B cell (primary cell): ENCODE data around the gene PLXNA1. TPM values are rescaled to one million over a fixed set of nuclear protein-coding genes. Genes with fewer than 3 reads are reported as not detected.

Experiments used
- ATAC-seq: fragments of 200-7000 bp; cut with Tn5 transposase; one replicate; pipeline ENCODE4 v1.10.0; 2021; ENCODE audit warnings: low read depth, mild to moderate bottlenecking, moderate number of reproducible peaks, moderate library complexity
- CTCF ChIA-PET: fragments of 350-600 bp; sonication (Branson Sonifier 250); formaldehyde crosslinking; loops from one replicate; lab custom pipeline; 2021; ENCODE audit warnings: antibody characterized with exemption, inconsistent platforms; lab: Charles Lee
- POLR2A ChIA-PET: fragments of 350-600 bp; sonication (Branson Sonifier 250); formaldehyde crosslinking; loops from one replicate; lab custom pipeline; 2021; ENCODE audit warnings: antibody characterized with exemption; lab: Charles Lee
- DNase-seq: peaks from one replicate; pipeline ENCODE4 v3.0.0; 2013
- H2AFZ ChIP-seq: 2 replicates; pipeline ENCODE4 v1.6.1; 2012; ENCODE audit warnings: mild to moderate bottlenecking, low read depth, low read length; ENCODE audit not compliant: insufficient read depth, poor library complexity, severe bottlenecking
- H3K27ac ChIP-seq, 2 donors: 1 replicate in 1 of 2; 2 replicates in 1 of 2; pipeline ENCODE4 v1.5.1; 2012 to 2013; ENCODE audit warnings: low read length in 2 of 2, mild to moderate bottlenecking in 2 of 2, moderate library complexity in 1 of 2
- H3K27me3 ChIP-seq, 4 experiments: fragments of 200-600 bp in 1 of 4; sonication (generic) in 1 of 4; replicated peaks in 1 of 4; 1 replicate in 2 of 4; 2 replicates in 2 of 4; pipeline versions ENCODE4 v1.6.1 to v1.7.0; 2013 to 2016; ENCODE audit warnings: low read length in 3 of 4, mild to moderate bottlenecking in 2 of 4, mixed read lengths in 1 of 4, moderate library complexity in 1 of 4; ENCODE audit not compliant: insufficient read depth in 4 of 4, control insufficient read depth in 3 of 4; ENCODE audit errors: control extremely low read depth in 1 of 4
- H3K36me3 ChIP-seq, 2 experiments: replicated peaks in 1 of 2; 1 replicate in 1 of 2; 2 replicates in 1 of 2; pipeline versions ENCODE4 v1.6.1 to v1.7.1; 2013; ENCODE audit warnings: low read length in 1 of 2; ENCODE audit not compliant: insufficient read depth in 2 of 2, control insufficient read depth in 1 of 2; ENCODE audit errors: control extremely low read depth in 1 of 2, extremely low read depth in 1 of 2
- H3K4me1 ChIP-seq, 2 donors: fragments of 200-600 bp in 1 of 2; sonication (generic) in 1 of 2; 1 replicate in 1 of 2; 2 replicates in 1 of 2; pipeline versions ENCODE4 v1.5.1 to v1.6.1; 2013 to 2017; ENCODE audit warnings: low read length in 2 of 2; ENCODE audit not compliant: control insufficient read depth in 2 of 2, insufficient read depth in 2 of 2
- H3K4me2 ChIP-seq: replicated peaks from 2 replicates; pipeline ENCODE3; 2012; ENCODE audit warnings: mild to moderate bottlenecking, low read depth, low read length; ENCODE audit not compliant: poor library complexity, severe bottlenecking
- H3K4me3 ChIP-seq, 5 experiments: fragments of 200-600 bp in 1 of 5; sonication (generic) in 1 of 5; 1 replicate in 3 of 5; 2 replicates in 2 of 5; pipeline versions ENCODE4 v1.5.1 to v1.7.0; 2011 to 2016; ENCODE audit warnings: low read length in 4 of 5, mild to moderate bottlenecking in 4 of 5, low read depth in 2 of 5, control low read depth in 1 of 5, moderate library complexity in 1 of 5; ENCODE audit not compliant: insufficient read depth in 1 of 5; ENCODE audit errors: control extremely low read depth in 1 of 5, extremely low read depth in 1 of 5
- H3K79me2 ChIP-seq: fragments of 200-600 bp; sonication (generic); one replicate; pipeline ENCODE4 v1.6.0; 2016; ENCODE audit warnings: low read length; ENCODE audit not compliant: control insufficient read depth, insufficient read depth
- H3K9ac ChIP-seq: fragments of 200-600 bp; sonication (generic); 2 replicates; pipeline ENCODE4 v1.6.1; 2017; ENCODE audit warnings: mild to moderate bottlenecking, low read length, moderate library complexity
- H3K9me3 ChIP-seq, 3 donors: one replicate each; pipeline versions ENCODE4 v1.6.1 to v1.7.1; 2013; ENCODE audit warnings: low read length in 2 of 3; ENCODE audit not compliant: control insufficient read depth in 2 of 3, insufficient read depth in 1 of 3; ENCODE audit errors: control extremely low read depth in 1 of 3
- H4K20me1 ChIP-seq: 2 replicates; pipeline ENCODE4 v1.6.0; 2012; ENCODE audit warnings: mild to moderate bottlenecking, low read length; ENCODE audit not compliant: insufficient read depth, control insufficient read depth, poor library complexity, severe bottlenecking
- H3K27ac Mint-ChIP-seq: one replicate; pipeline ENCODE4 v1.8.0; 2021; ENCODE audit warnings: mixed read lengths
- H3K27me3 Mint-ChIP-seq: one replicate; pipeline ENCODE4 v1.8.0; 2021; ENCODE audit warnings: mixed read lengths
- H3K4me1 Mint-ChIP-seq: one replicate; pipeline ENCODE4 v1.8.0; 2021; ENCODE audit warnings: mixed read lengths
- H3K4me3 Mint-ChIP-seq: one replicate; pipeline ENCODE4 v1.8.0; 2021; ENCODE audit warnings: mixed read lengths
- H3K9me3 Mint-ChIP-seq: one replicate; pipeline ENCODE4 v1.8.0; 2022; ENCODE audit warnings: mixed read lengths; ENCODE audit not compliant: insufficient read depth
- EZH2 ChIP-seq: IDR thresholded peaks from 2 replicates; pipeline ENCODE4 v1.6.1; 2012; ENCODE audit warnings: borderline replicate concordance, low read depth, mild to moderate bottlenecking, moderate library complexity, low read length; ENCODE audit not compliant: insufficient read depth, poor library complexity, severe bottlenecking
- WGBS: methylation state at CpG from one replicate; pipeline ENCODE4 v1.1.5; 2013; ENCODE audit warnings: missing lambda C conversion rate; ENCODE audit not compliant: insufficient coverage; 5-methylcytosine and 5-hydroxymethylcytosine counted together
- intact Hi-C: fragments of 100-400 bp; cut with micrococcal nuclease; formaldehyde crosslinking; loops from one replicate; pipeline ENCODE4 v1.10.0; 2022
- polyA plus RNA-seq: library from polyadenylated mRNA; depleted of rRNA; stranded (reverse); fragments of >200 nt; gene quantifications from 2 replicates; pipeline ENCODE4 v1.2.3, GENCODE V29; 2012
- total RNA-seq, 2 donors: library from RNA; stranded (reverse); fragments of 120-200 nt in 1 of 2; gene quantifications; 1 replicate in 1 of 2; 2 replicates in 1 of 2; pipeline versions ENCODE4 v1.2.3 to v1.2.4, GENCODE V29; 2013 to 2022
- TF ChIP-seq, protein P1 (sequence below): fragments of 200-600 bp; IDR thresholded peaks from one replicate; pipeline ENCODE4 v1.8.0; 2022; ENCODE audit warnings: antibody characterized with exemption, mild to moderate bottlenecking

PLXNA1 gene
- total and polyA plus RNA-seq, 2 donors (not counting 1 experiment from before 2014, with no cell fraction given): 6.7 to 22.3 TPM

DNA sequence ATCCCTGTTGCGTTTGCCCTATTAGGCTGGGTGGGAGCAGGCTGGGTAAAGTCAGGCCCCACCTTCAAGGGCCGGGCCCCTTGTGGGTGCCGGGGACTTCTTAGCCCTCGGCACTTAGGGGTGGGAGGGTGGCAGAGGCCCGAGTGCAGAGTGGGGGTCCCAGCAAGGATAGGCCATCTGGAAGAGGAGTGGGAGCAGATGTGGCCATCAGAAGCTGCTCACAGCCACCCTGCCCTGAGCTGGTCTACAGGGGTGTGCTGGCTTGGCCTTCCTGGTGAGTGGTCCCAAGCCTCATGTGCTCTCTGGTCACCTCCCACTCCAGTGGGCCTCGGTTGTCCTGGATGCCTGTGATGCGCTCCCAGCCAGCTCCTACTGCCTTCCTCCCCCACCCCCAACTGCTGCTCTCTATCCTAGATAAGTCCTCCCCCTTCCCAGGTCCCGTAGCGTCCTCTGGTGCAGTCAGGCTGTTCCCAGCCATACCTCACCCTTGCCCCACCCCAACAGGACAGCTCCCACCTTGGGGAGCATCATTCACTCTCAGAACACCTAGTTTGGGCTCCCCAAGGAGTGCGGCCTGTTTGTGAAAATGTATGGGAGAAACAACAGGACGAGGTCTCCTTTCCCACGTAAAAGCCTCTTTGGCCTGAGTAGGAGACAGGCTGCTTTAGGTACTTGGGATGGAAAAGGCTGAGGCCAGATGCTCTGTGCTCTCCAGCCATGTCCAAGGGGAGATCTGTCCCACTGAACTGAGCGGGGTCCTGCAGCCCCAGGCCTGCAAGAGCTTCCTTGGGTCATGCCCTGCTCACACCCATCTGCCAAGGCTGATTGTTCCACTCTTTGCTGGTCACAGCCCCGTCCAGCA, 24.9 kb upstream of the PLXNA1 start:
- Histone ChIP-seq H3K36me3 (no peaks in the 10 kb centered on the region), H4K20me1 (no peaks in the 10 kb centered on the region), H3K4me1 (peaks cover 18 to 38% of the 10 kb centered on the region in 2 donors), H3K27me3 (no peaks in the 10 kb centered on the region), H3K79me2 (no peaks in the 10 kb centered on the region), H2AFZ (no peak overlapping the region), H3K9ac (no peak overlapping the region), H3K27ac (no peak overlapping the region), H3K9me3 (peaks cover 0 to 3% (median 0%) of the 10 kb centered on the region in 3 donors), H3K4me3 (no peak overlapping the region), H3K4me2 (no peak overlapping the region)
- DNase-seq (no peak), ATAC-seq (no peak)
- no peaks in the 10 kb centered on the region for H3K27me3 Mint-ChIP-seq
- CTCF ChIA-PET: no interaction called here
- TF ChIP-seq, protein P1, sequence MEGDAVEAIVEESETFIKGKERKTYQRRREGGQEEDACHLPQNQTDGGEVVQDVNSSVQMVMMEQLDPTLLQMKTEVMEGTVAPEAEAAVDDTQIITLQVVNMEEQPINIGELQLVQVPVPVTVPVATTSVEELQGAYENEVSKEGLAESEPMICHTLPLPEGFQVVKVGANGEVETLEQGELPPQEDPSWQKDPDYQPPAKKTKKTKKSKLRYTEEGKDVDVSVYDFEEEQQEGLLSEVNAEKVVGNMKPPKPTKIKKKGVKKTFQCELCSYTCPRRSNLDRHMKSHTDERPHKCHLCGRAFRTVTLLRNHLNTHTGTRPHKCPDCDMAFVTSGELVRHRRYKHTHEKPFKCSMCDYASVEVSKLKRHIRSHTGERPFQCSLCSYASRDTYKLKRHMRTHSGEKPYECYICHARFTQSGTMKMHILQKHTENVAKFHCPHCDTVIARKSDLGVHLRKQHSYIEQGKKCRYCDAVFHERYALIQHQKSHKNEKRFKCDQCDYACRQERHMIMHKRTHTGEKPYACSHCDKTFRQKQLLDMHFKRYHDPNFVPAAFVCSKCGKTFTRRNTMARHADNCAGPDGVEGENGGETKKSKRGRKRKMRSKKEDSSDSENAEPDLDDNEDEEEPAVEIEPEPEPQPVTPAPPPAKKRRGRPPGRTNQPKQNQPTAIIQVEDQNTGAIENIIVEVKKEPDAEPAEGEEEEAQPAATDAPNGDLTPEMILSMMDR: no peak
- no peak for TF ChIP-seq EZH2
- H3K4me1 Mint-ChIP-seq: peaks cover 53% of the 10 kb centered on the region
- H3K9me3 Mint-ChIP-seq: no peaks in the 10 kb centered on the region
- 98% methylated on average over 14 of the region's 14 CpGs for WGBS
- no peak overlapping the region for H3K27ac Mint-ChIP-seq
- intact Hi-C loops: no loop called here
- no peak overlapping the region for H3K4me3 Mint-ChIP-seq
- POLR2A ChIA-PET: no interaction called here

DNA sequence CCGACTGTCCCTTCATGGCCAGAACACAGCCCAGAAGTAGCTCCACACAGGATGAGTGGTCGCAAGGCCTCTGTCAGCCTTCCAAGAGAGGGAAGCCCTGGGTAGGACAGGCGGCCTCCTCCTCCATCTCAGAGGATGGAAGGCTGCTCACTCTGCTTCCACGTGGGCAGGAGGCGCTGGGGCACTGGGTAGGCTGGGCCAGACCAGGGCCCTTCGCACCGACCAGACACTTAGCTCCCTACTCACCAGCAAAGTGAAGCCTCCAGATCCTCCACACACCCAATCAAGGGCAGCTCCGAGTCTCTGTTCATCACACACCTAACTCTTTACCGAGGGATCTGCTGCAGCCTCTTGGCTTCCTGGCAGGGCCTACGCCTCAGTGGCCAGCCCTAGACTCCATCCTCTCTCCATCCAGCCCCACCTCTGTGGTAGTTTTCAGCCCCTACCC, 24.3 kb upstream of the PLXNA1 start:
- intact Hi-C loops: no loop called here
- peaks cover 18 to 35% of the 10 kb centered on the region in 2 donors for H3K4me1 ChIP-seq

More for the DNA sequence above, 24.3 kb upstream of the PLXNA1 start:
- no peaks in the 10 kb centered on the region for H3K79me2 ChIP-seq
- no peaks in the 10 kb centered on the region for H3K36me3 ChIP-seq
- H2AFZ ChIP-seq: no peak overlapping the region
- H3K4me3 ChIP-seq: no peak overlapping the region
- H3K27ac ChIP-seq: no peak overlapping the region
- H4K20me1 ChIP-seq: no peaks in the 10 kb centered on the region
- H3K4me3 Mint-ChIP-seq: no peak overlapping the region
- no peaks in the 10 kb centered on the region for H3K9me3 Mint-ChIP-seq
- 91% methylated on average over 10 of the region's 10 CpGs for WGBS
- no peak overlapping the region for H3K4me2 ChIP-seq
- no peaks in the 10 kb centered on the region for H3K27me3 ChIP-seq
- H3K4me1 Mint-ChIP-seq: peaks cover 46% of the 10 kb centered on the region
- ChIA-PET POLR2A (no interaction called here), CTCF (no interaction called here)
- peaks cover 0 to 3% (median 0%) of the 10 kb centered on the region in 3 donors for H3K9me3 ChIP-seq
- no peak overlapping the region for H3K27ac Mint-ChIP-seq
- ATAC-seq: no peak
- TF ChIP-seq, protein P1: no peak
- TF ChIP-seq EZH2: no peak
- DNase-seq: no peak
- no peak overlapping the region for H3K9ac ChIP-seq
- H3K27me3 Mint-ChIP-seq: no peaks in the 10 kb centered on the region
